ENCODE data around the gene KATNBL1. TPM values are rescaled to one million over a fixed set of nuclear protein-coding genes. Genes with fewer than 3 reads are reported as not detected.

Gene KATNBL1
- total and polyA plus RNA-seq, 12 donors = 10.3 to 63.9 (median 23.9) TPM

- H3K4me3 ChIP-seq = peak within 1 kb of the TSS; percentile 55 to 97 (median 72)
- peak within 1 kb of the TSS; percentile 63 to 94 (median 80) for H3K27ac ChIP-seq
- TF ChIP-seq CTCF (IDR thresholded peaks at IDR 0.05) (peak in 1 of 6 experiments; percentile 14), POLR2A (IDR thresholded peaks at IDR 0.05) (peak; percentile 70 to 94)
- peak; percentile 99 to 100 (median 99) for DNase-seq
- H3K4me1 ChIP-seq (replicated peaks in 1 of 2) = peaks cover 11 to 28% of the 10 kb centered on the region in 2 donors
- H3K36me3 ChIP-seq (replicated peaks in 1 of 2) = no peaks in the 10 kb centered on the region
- WGBS, 4 donors = 0 to 1% (median 1%) methylated on average over 35 to 48 of the region's 48 CpGs
- H3K27me3 ChIP-seq = no peaks in the 10 kb centered on the region
- intact Hi-C loops (cut with DNase I) = loop anchor here in 1 of 2 donors (10.0 kb wide), 1 partner anchor 113 kb away; the partner anchor contains the start of gene KATNBL1
- H3K9me3 ChIP-seq (replicated peaks in 1 of 3) = no peaks in the 10 kb centered on the region
These were observed 108.3 kb downstream of the KATNBL1 start, which contains the start of the genes EMC7 and PGBD4 for GRCh38 chr15:34101366-34102174. Gene EMC7, minus strand, starts transcription at chr15:34101862. Its CDS starts 23 bp downstream, at chr15:34101839. Gene PGBD4, plus strand, starts transcription at chr15:34102083. Its CDS starts 449 bp downstream, at chr15:34102532.

- H3K4me1 ChIP-seq (replicated peaks in 1 of 2) = peaks cover 11 to 28% of the 10 kb centered on the region in 2 donors
- H3K27ac ChIP-seq = no peak overlapping the region
- no peaks in the 10 kb centered on the region for H3K27me3 ChIP-seq
- H3K4me3 ChIP-seq = no peak overlapping the region
- H3K9me3 ChIP-seq (replicated peaks in 1 of 3) = no peaks in the 10 kb centered on the region
- H3K36me3 ChIP-seq (replicated peaks in 1 of 2) = peaks cover 0 to 12% of the 10 kb centered on the region in 2 donors
- TF ChIP-seq POLR2A (IDR thresholded peaks at IDR 0.05) = no peak
- TF ChIP-seq CTCF (IDR thresholded peaks at IDR 0.05) = no peak
- intact Hi-C loops (cut with DNase I) = loop anchor here in 1 of 2 donors (10.0 kb wide), 1 partner anchor 115 kb away; the partner anchor contains the start of gene KATNBL1
- DNase-seq = no peak
- WGBS, 4 donors = 90 to 96% (median 93%) methylated on average over 5 of the region's 5 CpGs
These were observed 110.0 kb downstream of the KATNBL1 start for GRCh38 chr15:34099914-34100313.

Other genes with a start within 250 kb of the KATNBL1 start
- under 1 TPM in 1 of 9 donors, not detected in 8; under 0.01 TPM for gene CHRM5, start 241.6 kb downstream of the KATNBL1 start, total RNA-seq
- under 1 TPM in 1 of 3 donors, not detected in 2; 0.15 TPM for gene CHRM5, start 241.6 kb downstream of the KATNBL1 start, polyA plus RNA-seq
- 10 to 100 TPM; 10.0 to 22.9 (median 15.3) TPM for gene AVEN, start 170.9 kb downstream of the KATNBL1 start, total RNA-seq
- 10 to 100 TPM in 1 of 3 donors, 1 to 10 TPM in 2; 6.9 to 22.7 (median 9.2) TPM for gene AVEN, start 170.9 kb downstream of the KATNBL1 start, polyA plus RNA-seq
- 100 to 1,000 TPM in 3 of 9 donors, 10 to 100 TPM in 6; 62.4 to 127 (median 88.2) TPM for gene EMC7, start 108.2 kb downstream of the KATNBL1 start, total RNA-seq
- gene EMC7, start 108.2 kb downstream of the KATNBL1 start, polyA plus RNA-seq = 100 to 1,000 TPM in 2 of 3 donors, 10 to 100 TPM in 1; 36.4 to 268 (median 128) TPM
- gene PGBD4, start 108.0 kb downstream of the KATNBL1 start, total RNA-seq = 1 to 10 TPM in 7 of 9 donors, under 1 TPM in 2; 0.30 to 3.0 (median 1.6) TPM
- gene PGBD4, start 108.0 kb downstream of the KATNBL1 start, polyA plus RNA-seq = 1 to 10 TPM in 2 of 3 donors, under 1 TPM in 1; 0.40 to 1.8 (median 1.1) TPM
- gene EMC4, start 14.9 kb upstream of the KATNBL1 start, total RNA-seq = 100 to 1,000 TPM; 103 to 287 (median 139) TPM
- 100 to 1,000 TPM in 2 of 3 donors, 10 to 100 TPM in 1; 95.2 to 178 (median 158) TPM for gene EMC4, start 14.9 kb upstream of the KATNBL1 start, polyA plus RNA-seq
- gene SLC12A6, start 127.7 kb upstream of the KATNBL1 start, total RNA-seq = 100 to 1,000 TPM in 1 of 9 donors, 10 to 100 TPM in 7, 1 to 10 TPM in 1; 8.7 to 101 (median 22.2) TPM
- gene SLC12A6, start 127.7 kb upstream of the KATNBL1 start, polyA plus RNA-seq = 1 to 10 TPM; 3.3 to 8.6 (median 5.8) TPM
- 100 to 1,000 TPM; 136 to 353 (median 174) TPM for gene NOP10, start 133.0 kb upstream of the KATNBL1 start, total RNA-seq
- gene NOP10, start 133.0 kb upstream of the KATNBL1 start, polyA plus RNA-seq = 100 to 1,000 TPM; 158 to 290 (median 170) TPM
- gene NUTM1, start 133.2 kb upstream of the KATNBL1 start, total RNA-seq = under 1 TPM in 1 of 9 donors, not detected in 8; 0.22 TPM
- gene NUTM1, start 133.2 kb upstream of the KATNBL1 start, polyA plus RNA-seq = under 1 TPM in 1 of 3 donors, not detected in 2; 0.05 TPM
- 10 to 100 TPM in 5 of 9 donors, 1 to 10 TPM in 4; 1.2 to 21.1 (median 11.4) TPM for gene LPCAT4, start 157.1 kb upstream of the KATNBL1 start, total RNA-seq
- gene LPCAT4, start 157.1 kb upstream of the KATNBL1 start, polyA plus RNA-seq = 10 to 100 TPM in 2 of 3 donors, 1 to 10 TPM in 1; 5.6 to 31.6 (median 29.0) TPM
- 10 to 100 TPM in 7 of 9 donors, 1 to 10 TPM in 2; 5.6 to 45.9 (median 15.7) TPM for gene GOLGA8A, start 227.7 kb upstream of the KATNBL1 start, total RNA-seq
- 100 to 1,000 TPM in 2 of 3 donors, 10 to 100 TPM in 1; 11.6 to 169 (median 145) TPM for gene GOLGA8A, start 227.7 kb upstream of the KATNBL1 start, polyA plus RNA-seq